Lower lobe of right lung (tissue), 2 donors: ENCODE results near the gene NKAIN2. TPM values are rescaled to one million over a fixed set of nuclear protein-coding genes. Genes with fewer than 3 reads are reported as not detected.

ENCODE experiments used
- ATAC-seq, 2 donors: fragments of 200-7000 bp; cut with Tn5 transposase; one replicate each; pipeline ENCODE4 v1.9.1; 2020 to 2022; ENCODE audit warnings: mild to moderate bottlenecking in 2 of 2, moderate library complexity in 2 of 2
- DNase-seq: peaks from one replicate; pipeline ENCODE4 v3.0.0-alpha.2; 2020
- H3K27ac ChIP-seq: fragments of 200-600 bp; one replicate; pipeline ENCODE4 v1.8.0; 2022
- H3K27me3 ChIP-seq: fragments of 200-600 bp; one replicate; pipeline ENCODE4 v1.8.0; 2022; ENCODE audit warnings: low read depth
- H3K36me3 ChIP-seq: fragments of 200-600 bp; one replicate; pipeline ENCODE4 v1.8.0; 2022; ENCODE audit warnings: mild to moderate bottlenecking
- H3K4me1 ChIP-seq: fragments of 200-600 bp; one replicate; pipeline ENCODE4 v1.8.0; 2022
- H3K4me3 ChIP-seq: fragments of 200-600 bp; one replicate; pipeline ENCODE4 v1.8.0; 2022; ENCODE audit warnings: mild to moderate bottlenecking
- H3K9me3 ChIP-seq: fragments of 200-600 bp; one replicate; pipeline ENCODE4 v1.8.0; 2022
- CTCF ChIP-seq: fragments of 200-600 bp; IDR thresholded peaks from one replicate; pipeline ENCODE4 v1.8.0; 2022; ENCODE audit warnings: antibody characterized with exemption, mild to moderate bottlenecking
- intact Hi-C: fragments of 100-400 bp; cut with DNase I; formaldehyde crosslinking; loops from one replicate; pipeline ENCODE4 v1.11.0; 2022
- total RNA-seq: library from RNA; stranded (reverse); fragmentation: NEBNext Ultra II Directional; extraction: Animal tissue kit (Norgen Biotek cat#: 25700); gene quantifications from one replicate; pipeline ENCODE4 v1.2.1, GENCODE V29; 2021
- donor health status: DM: no; HTN: yes; CAD: no; lungs with severe emphysema.

Gene NKAIN2
- total RNA-seq, 1 donor from 2014 or later: 0.12 TPM

DNA sequence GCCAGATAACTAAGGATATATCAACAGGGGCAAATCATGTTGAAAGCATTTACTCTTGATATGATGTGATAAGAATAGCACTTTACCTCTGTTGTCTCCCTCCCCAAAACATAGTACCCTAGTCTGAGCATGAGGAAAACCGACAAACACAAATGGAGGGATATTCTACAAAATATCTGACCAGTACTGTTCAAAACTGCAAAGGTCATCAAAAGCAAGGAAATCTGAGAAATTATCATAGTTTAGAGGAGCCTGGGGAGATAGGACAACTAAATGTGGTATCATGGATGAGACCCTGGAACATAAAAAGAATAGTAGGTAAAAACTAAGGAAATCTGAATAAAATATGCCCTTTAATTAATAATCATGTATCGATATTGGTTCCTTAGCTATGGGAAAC is 675.2 kb downstream of the NKAIN2 start:
- H3K9me3 ChIP-seq: no peaks in the 10 kb centered on the region
- H3K27ac ChIP-seq: no peak overlapping the region
- no peak for ATAC-seq
- DNase-seq: no peak
- H3K4me3 ChIP-seq: no peak overlapping the region
- no peak for TF ChIP-seq CTCF
- intact Hi-C loops: no loop called here
- no peaks in the 10 kb centered on the region for H3K4me1 ChIP-seq
- no peaks in the 10 kb centered on the region for H3K36me3 ChIP-seq
- no peaks in the 10 kb centered on the region for H3K27me3 ChIP-seq

- DNase-seq (no peak), ATAC-seq (peak; percentile 50 to 63)
- Histone ChIP-seq H3K4me3 (no peak overlapping the region), H3K27ac (no peak overlapping the region), H3K36me3 (no peaks in the 10 kb centered on the region), H3K9me3 (no peaks in the 10 kb centered on the region), H3K4me1 (no peaks in the 10 kb centered on the region), H3K27me3 (no peaks in the 10 kb centered on the region)
- intact Hi-C loops: no loop called here
- no peak for TF ChIP-seq CTCF
Observed at GRCh38 chr6:124479991-124480430, 676.3 kb downstream of the NKAIN2 start.

- Histone ChIP-seq H3K9me3 (no peaks in the 10 kb centered on the region), H3K4me3 (no peak overlapping the region), H3K4me1 (no peaks in the 10 kb centered on the region), H3K27me3 (no peaks in the 10 kb centered on the region), H3K36me3 (no peaks in the 10 kb centered on the region), H3K27ac (no peak overlapping the region)
- ATAC-seq (no peak), DNase-seq (no peak)
- no peak for TF ChIP-seq CTCF
- intact Hi-C loops: no loop called here
Observed at GRCh38 chr6:124482071-124482491, 678.4 kb downstream of the NKAIN2 start.

DNA sequence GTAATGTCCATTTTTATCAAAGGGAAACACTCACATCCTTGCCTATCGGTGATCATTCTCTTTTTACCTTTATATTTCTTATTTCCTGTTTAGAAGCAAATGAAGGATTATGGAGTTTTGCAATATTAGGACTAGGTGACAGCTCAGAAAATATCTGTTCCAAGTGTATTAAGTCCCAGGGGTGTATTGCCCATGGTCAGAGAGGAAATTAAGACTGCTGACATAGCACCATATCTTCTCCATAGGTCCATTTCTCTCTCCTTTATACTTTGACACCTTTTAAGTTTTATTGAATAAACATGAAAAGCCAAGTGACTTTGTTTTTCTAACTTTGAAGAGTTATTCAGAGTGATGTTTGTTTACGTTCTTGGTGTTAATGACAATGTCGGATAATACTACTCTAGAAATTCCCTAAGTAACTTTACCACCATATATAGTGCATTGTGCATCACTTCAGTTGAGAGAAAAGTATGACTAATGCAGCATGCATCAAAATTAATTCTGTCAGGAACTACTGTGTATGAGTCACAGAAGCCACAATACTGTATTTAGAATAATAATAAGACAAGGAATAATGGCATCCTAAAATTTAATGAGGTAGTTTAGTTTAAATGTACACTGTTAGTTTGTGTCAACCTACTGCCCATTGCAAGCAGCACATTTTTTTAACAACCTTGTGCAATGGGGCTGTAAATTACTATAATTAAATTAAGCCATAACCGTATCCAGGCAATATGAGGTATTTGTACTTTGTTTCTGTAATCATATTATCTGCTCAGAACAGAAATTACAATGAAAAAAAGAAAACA is 684.2 kb downstream of the NKAIN2 start:
- Histone ChIP-seq H3K4me1 (no peaks in the 10 kb centered on the region), H3K27me3 (no peaks in the 10 kb centered on the region), H3K4me3 (no peak overlapping the region), H3K27ac (no peak overlapping the region), H3K36me3 (no peaks in the 10 kb centered on the region), H3K9me3 (no peaks in the 10 kb centered on the region)
- no peak for TF ChIP-seq CTCF
- intact Hi-C loops: no loop called here
- no peak for DNase-seq
- no peak for ATAC-seq

DNA sequence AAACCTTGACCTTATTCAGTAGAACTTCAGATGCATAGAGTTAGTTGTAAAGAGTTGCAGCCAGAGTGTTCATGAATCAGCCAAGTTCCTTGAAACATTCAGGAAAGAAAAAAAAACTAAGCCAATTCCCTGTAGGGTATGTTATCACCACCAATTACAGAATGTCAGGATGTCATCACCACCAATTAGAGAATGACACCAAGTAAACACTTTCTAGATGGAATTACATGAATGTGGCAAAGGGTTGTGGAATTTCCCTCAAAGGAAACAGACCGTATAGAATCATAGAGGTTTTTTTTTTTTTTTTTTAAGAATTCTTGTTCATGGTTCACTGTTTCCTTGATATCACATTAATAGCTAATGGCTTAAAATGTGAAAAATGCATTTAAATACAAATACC is 686.5 kb downstream of the NKAIN2 start:
- Histone ChIP-seq H3K27me3 (no peaks in the 10 kb centered on the region), H3K36me3 (no peaks in the 10 kb centered on the region), H3K27ac (no peak overlapping the region), H3K4me1 (no peaks in the 10 kb centered on the region), H3K4me3 (no peak overlapping the region), H3K9me3 (no peaks in the 10 kb centered on the region)
- TF ChIP-seq CTCF: no peak
- intact Hi-C loops: no loop called here
- ATAC-seq: no peak
- DNase-seq: no peak
